GM12878 (cell line): ENCODE data around the gene TRIP6. TPM values are rescaled to one million over a fixed set of nuclear protein-coding genes. Genes with fewer than 3 reads are reported as not detected.

Experiments used
- ATAC-seq: fragments of 200-7000 bp; cut with Tn5 transposase; 3 replicates; pipeline ENCODE4 v1.9.1; 2020; ENCODE audit warnings: mild to moderate bottlenecking, moderate library complexity
- BruUV-seq: library from RNA; stranded (reverse); fragments of 400-500 nt; replicated peaks from 2 replicates; lab custom pipeline; 2021; lab: Mats Ljungman, UMichigan
- CTCF ChIA-PET: fragments of 300-600 bp; sonication (Branson Sonifier 250); formaldehyde crosslinking; extraction: SDS; loops from one replicate; lab custom pipeline; 2021; ENCODE audit warnings: inconsistent platforms; lab: Yijun Ruan, JAX
- POLR2A ChIA-PET: fragments of 350-600 bp; formaldehyde crosslinking; extraction: SDS; loops from one replicate; lab custom pipeline; 2021; ENCODE audit warnings: inconsistent platforms; lab: Charles Lee
- RAD21 ChIA-PET: fragments of 300-600 bp; sonication (Branson Sonifier 250); formaldehyde crosslinking; loops from one replicate; lab custom pipeline; 2023; ENCODE audit warnings: antibody characterized with exemption; ENCODE audit not compliant: unreplicated experiment; lab: Charles Lee
- SMC1A ChIA-PET: fragments of 300-600 bp; sonication (Branson Sonifier 250); formaldehyde crosslinking; loops from one replicate; lab custom pipeline; 2023; ENCODE audit not compliant: unreplicated experiment, uncharacterized antibody; lab: Charles Lee
- DNase-seq: peaks from one replicate; pipeline ENCODE4 v3.0.0-alpha.2; 2011; ENCODE audit warnings: low read depth, low spot score
- FAIRE-seq: peaks from 3 replicates; lab custom pipeline; 2011; peaks lifted over from hg19 to GRCh38; lab: Jason Lieb, UNC
- H2AFZ ChIP-seq: 2 replicates; pipeline ENCODE4 v1.6.0; 2011; ENCODE audit warnings: low read depth, low read length, control low read depth; ENCODE audit not compliant: control insufficient read depth
- H3K27ac ChIP-seq: 2 replicates; pipeline ENCODE4 v1.5.1; 2011; ENCODE audit warnings: control low read depth; ENCODE audit not compliant: control insufficient read depth, insufficient read depth
- H3K27me3 ChIP-seq, 2 experiments: replicated peaks in 1 of 2; 2 replicates each; pipeline versions ENCODE4 v1.6.0 to v1.6.1; 2011; ENCODE audit warnings: low read length in 1 of 2; ENCODE audit not compliant: control insufficient read depth in 2 of 2, insufficient read depth in 2 of 2
- H3K36me3 ChIP-seq, 2 experiments: 2 replicates each; pipeline ENCODE4 v1.5.1; 2011; ENCODE audit warnings: low read length in 1 of 2; ENCODE audit not compliant: control insufficient read depth in 2 of 2, insufficient read depth in 2 of 2
- H3K4me1 ChIP-seq: 2 replicates; pipeline ENCODE4 v1.6.1; 2011; ENCODE audit warnings: mild to moderate bottlenecking, low read length, moderate library complexity, mixed read lengths; ENCODE audit not compliant: control insufficient read depth, insufficient read depth
- H3K4me2 ChIP-seq: 2 replicates; pipeline ENCODE4 v1.6.0; 2011; ENCODE audit warnings: control low read depth; ENCODE audit not compliant: control insufficient read depth, insufficient read depth
- H3K4me3 ChIP-seq: fragments of 200-600 bp; sonication (generic); 2 replicates; pipeline ENCODE4 v1.5.1; 2016
- H3K79me2 ChIP-seq: 2 replicates; pipeline ENCODE4 v1.6.0; 2011; ENCODE audit warnings: low read length; ENCODE audit not compliant: control insufficient read depth, insufficient read depth
- H3K9ac ChIP-seq: 2 replicates; pipeline ENCODE4 v1.8.0; 2011; ENCODE audit warnings: low read length, control low read depth, mixed read lengths; ENCODE audit not compliant: control insufficient read depth, insufficient read depth
- H3K9me3 ChIP-seq: replicated peaks from 3 replicates; pipeline ENCODE4 v1.5.1; 2011; ENCODE audit warnings: mild to moderate bottlenecking, low read length; ENCODE audit not compliant: control insufficient read depth, insufficient read depth
- H4K20me1 ChIP-seq: 2 replicates; pipeline ENCODE4 v1.6.0; 2011; ENCODE audit not compliant: control insufficient read depth, insufficient read depth
- BACH1 ChIP-seq: fragments of 450-650 bp; IDR thresholded peaks from 2 replicates; pipeline ENCODE4 v1.6.1; 2017; ENCODE audit warnings: mild to moderate bottlenecking, borderline replicate concordance
- BHLHE40 ChIP-seq, 2 experiments: fragments of 450-650 bp in 1 of 2; IDR thresholded peaks; 2 replicates each; pipeline ENCODE4 v1.6.1; 2011 to 2017; ENCODE audit warnings: low read depth in 2 of 2, borderline replicate concordance in 1 of 2, improper control_type of control experiment in 1 of 2, low read length in 1 of 2, mild to moderate bottlenecking in 1 of 2
- CEBPZ ChIP-seq: fragments of 150-350 bp; IDR thresholded peaks from 2 replicates; pipeline ENCODE4 v1.6.1; 2016; ENCODE audit warnings: low read depth, low read length
- EZH2 ChIP-seq: IDR thresholded peaks from 2 replicates; pipeline ENCODE4 v1.6.1; 2012; ENCODE audit warnings: low read depth, mild to moderate bottlenecking, control low read depth, inconsistent platforms, low read length, borderline replicate concordance; ENCODE audit not compliant: control insufficient read depth
- HDAC2 ChIP-seq: fragments of 200-600 bp; sonication (generic); IDR thresholded peaks from 2 replicates; pipeline ENCODE4 v1.6.1; 2017
- IKZF2 ChIP-seq, 2 experiments: fragments of 450-650 bp; IDR thresholded peaks; 2 replicates each; pipeline ENCODE4 v1.6.1; 2017; ENCODE audit warnings: mild to moderate bottlenecking in 2 of 2, moderate library complexity in 2 of 2
- LARP7 ChIP-seq: fragments of 450-650 bp; IDR thresholded peaks from 2 replicates; pipeline ENCODE4 v1.6.1; 2017; ENCODE audit warnings: mild to moderate bottlenecking
- POU2F2 ChIP-seq: IDR thresholded peaks from 3 replicates; pipeline ENCODE4 v1.6.1; 2011; ENCODE audit warnings: low read depth, mild to moderate bottlenecking, low read length, borderline replicate concordance
- RAD21 ChIP-seq: IDR thresholded peaks from 2 replicates; pipeline ENCODE4 v1.6.1; 2011; ENCODE audit warnings: mild to moderate bottlenecking, low read depth, low read length, moderate library complexity; ENCODE audit not compliant: insufficient read depth
- SMARCA5 ChIP-seq: fragments of 450-650 bp; IDR thresholded peaks from 2 replicates; pipeline ENCODE4 v1.6.1; 2017; ENCODE audit warnings: mild to moderate bottlenecking
- SREBF1 ChIP-seq: IDR thresholded peaks from 2 replicates; pipeline ENCODE4 v1.6.1; 2012; ENCODE audit warnings: mild to moderate bottlenecking, low read length
- SUZ12 ChIP-seq: fragments of 200-600 bp; sonication (generic); IDR thresholded peaks from one replicate; pipeline ENCODE4 v1.6.1; 2018; ENCODE audit warnings: antibody characterized with exemption, mild to moderate bottlenecking; ENCODE audit not compliant: unreplicated experiment
- ZBTB11 ChIP-seq: fragments of 450-650 bp; formaldehyde crosslinking; IDR thresholded peaks from 2 replicates; pipeline ENCODE4 v1.5.0; 2022; ENCODE audit warnings: mild to moderate bottlenecking, missing genetic modification characterization
- WGBS: methylation state at CpG from one replicate; pipeline ENCODE4 v1.1.6; 2016; ENCODE audit warnings: low lambda C conversion rate; ENCODE audit not compliant: insufficient replicate concordance, insufficient coverage; ENCODE audit errors: missing lambda C conversion rate; 5-methylcytosine and 5-hydroxymethylcytosine counted together
- in situ Hi-C: fragments of 300-500 bp; cut with MboI; formaldehyde crosslinking; loops from 9 replicates; pipeline ENCODE4 v1.14.3; 2018; ENCODE audit warnings: mixed read lengths
- intact Hi-C: fragments of 100-400 bp; cut with micrococcal nuclease; formaldehyde crosslinking; loops from one replicate; pipeline ENCODE4 v1.14.2; 2022; ENCODE audit not compliant: unreplicated experiment
- polyA plus RNA-seq, 11 experiments: library from polyadenylated mRNA; depleted of rRNA in 4 of 11; unstranded in 6 of 11; stranded (reverse) in 5 of 11; fragments of >200 nt; fragmentation: Nextera tagmentation in 4 of 11; fragmentation: Illumina TruSeq in 1 of 11; extraction: Ambion mirVana in 4 of 11; extraction: Trizol in 1 of 11; gene quantifications; 1 replicate in 1 of 11; 2 replicates in 10 of 11; pipeline versions ENCODE4 v1.2.1 to v1.2.3, GENCODE V29; 2011 to 2016; ENCODE audit warnings: inconsistent platforms in 2 of 11, missing spikeins in 2 of 11, low read depth in 1 of 11
- total RNA-seq, 4 experiments: library from RNA; depleted of rRNA in 3 of 4; stranded (reverse); fragments of >200 nt in 3 of 4; fragmentation: Illumina TruSeq in 1 of 4; extraction: Trizol in 1 of 4; gene quantifications; 2 replicates each; pipeline versions ENCODE4 v1.2.1 to v1.2.3, GENCODE V29; 2013 to 2021
- TF ChIP-seq, protein P1 (sequence below), 3 experiments: IDR thresholded peaks in 2 of 3; conservative IDR thresholded peaks in 1 of 3; 2 replicates each; pipeline ENCODE4 v1.5.1; 2011; ENCODE audit warnings: low read depth in 3 of 3, low read length in 3 of 3, mild to moderate bottlenecking in 3 of 3, control low read depth in 2 of 3, moderate library complexity in 2 of 3, inconsistent platforms in 1 of 3, mixed read lengths in 1 of 3; ENCODE audit not compliant: control insufficient read depth in 2 of 3, insufficient read depth in 1 of 3; ENCODE audit errors: extremely low read depth in 1 of 3

Gene TRIP6
- total and polyA plus RNA-seq, 10 of the 15 experiments (the other 5 are each of a cell fraction or from before 2014, with no cell fraction given) = 2.5 to 47.4 (median 25.5) TPM

- DNase-seq (no peak), FAIRE-seq (peak; percentile 27), ATAC-seq (peak; percentile 62)
- Histone ChIP-seq H3K4me2 (no peak overlapping the region), H2AFZ (no peak overlapping the region), H4K20me1 (no peaks in the 10 kb centered on the region), H3K27ac (no peak overlapping the region), H3K9me3 (no peaks in the 10 kb centered on the region), H3K4me1 (peaks cover 7% of the 10 kb centered on the region), H3K36me3 (no peaks in the 10 kb centered on the region), H3K4me3 (no peak overlapping the region), H3K9ac (no peak overlapping the region), H3K79me2 (no peaks in the 10 kb centered on the region), H3K27me3 (peaks cover 6 to 7% of the 10 kb centered on the region in 2 experiments)
- ChIA-PET RAD21 (no interaction called here), SMC1A (no interaction called here), POLR2A (no interaction called here), CTCF (interaction anchor here (5.5 kb wide), 1 partner anchor 162 kb away, joined by 40 read pairs; no protein-coding TSS in a partner anchor)
- in situ Hi-C loops = no loop called here
- 14% methylated on average over 86 of the region's 95 CpGs for WGBS
- no TSS peak for BruUV-seq
- intact Hi-C loops = loop anchor here (1.0 kb wide), 1 partner anchor 162 kb away; no protein-coding TSS in a partner anchor
- TF ChIP-seq LARP7 = peak; percentile 73
- peak; percentile 88; the same call in 1 of the 2 replicates for TF ChIP-seq BACH1
- TF ChIP-seq SMARCA5 = peak; percentile 39; the same call in 1 of the 2 replicates
- TF ChIP-seq SUZ12 = no peak
- no peak for TF ChIP-seq HDAC2
- no peak for TF ChIP-seq IKZF2 (IDR thresholded peaks at IDR 0.05)
- TF ChIP-seq, protein P1, sequence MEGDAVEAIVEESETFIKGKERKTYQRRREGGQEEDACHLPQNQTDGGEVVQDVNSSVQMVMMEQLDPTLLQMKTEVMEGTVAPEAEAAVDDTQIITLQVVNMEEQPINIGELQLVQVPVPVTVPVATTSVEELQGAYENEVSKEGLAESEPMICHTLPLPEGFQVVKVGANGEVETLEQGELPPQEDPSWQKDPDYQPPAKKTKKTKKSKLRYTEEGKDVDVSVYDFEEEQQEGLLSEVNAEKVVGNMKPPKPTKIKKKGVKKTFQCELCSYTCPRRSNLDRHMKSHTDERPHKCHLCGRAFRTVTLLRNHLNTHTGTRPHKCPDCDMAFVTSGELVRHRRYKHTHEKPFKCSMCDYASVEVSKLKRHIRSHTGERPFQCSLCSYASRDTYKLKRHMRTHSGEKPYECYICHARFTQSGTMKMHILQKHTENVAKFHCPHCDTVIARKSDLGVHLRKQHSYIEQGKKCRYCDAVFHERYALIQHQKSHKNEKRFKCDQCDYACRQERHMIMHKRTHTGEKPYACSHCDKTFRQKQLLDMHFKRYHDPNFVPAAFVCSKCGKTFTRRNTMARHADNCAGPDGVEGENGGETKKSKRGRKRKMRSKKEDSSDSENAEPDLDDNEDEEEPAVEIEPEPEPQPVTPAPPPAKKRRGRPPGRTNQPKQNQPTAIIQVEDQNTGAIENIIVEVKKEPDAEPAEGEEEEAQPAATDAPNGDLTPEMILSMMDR (IDR thresholded peaks at IDR 0.05 in 2 of 3, conservative IDR thresholded peaks at IDR 0.05 in 1 of 3; ENCODE audit: control insufficient read depth in 2 of 3, extremely low read depth in 1 of 3, insufficient read depth in 1 of 3, low read depth in 3 of 3, low read length in 3 of 3) = peak; percentile 65 to 78 (median 76); a peak in 5 of 6 replicates
- no peak for TF ChIP-seq SREBF1
- TF ChIP-seq ZBTB11 = no peak
- no peak for TF ChIP-seq CEBPZ
- TF ChIP-seq RAD21 = peak; percentile 51
- no peak for TF ChIP-seq POU2F2
- TF ChIP-seq BHLHE40 (IDR thresholded peaks at IDR 0.05; ENCODE audit: borderline replicate concordance in 1 of 2, low read depth in 2 of 2, low read length in 1 of 2) = peak in 1 of 2 experiments; percentile 59; a peak in 1 of 4 replicates
- no peak for TF ChIP-seq EZH2
These were observed 29.8 kb downstream of the TRIP6 start for GRCh38 chr7:100896732-100897608.
